GM19468 (cell line): ENCODE measurements around the gene AMH.

Experiments used
- ATAC-seq: cut with Tn5 transposase; IDR thresholded peaks from one replicate; pipeline ENCODE4 v1.9.1; 2021; ENCODE audit warnings: mild to moderate bottlenecking, moderate library complexity, moderate number of reproducible peaks; ENCODE audit not compliant: unreplicated experiment; ENCODE audit errors: extremely low read depth

AMH gene

DNA sequence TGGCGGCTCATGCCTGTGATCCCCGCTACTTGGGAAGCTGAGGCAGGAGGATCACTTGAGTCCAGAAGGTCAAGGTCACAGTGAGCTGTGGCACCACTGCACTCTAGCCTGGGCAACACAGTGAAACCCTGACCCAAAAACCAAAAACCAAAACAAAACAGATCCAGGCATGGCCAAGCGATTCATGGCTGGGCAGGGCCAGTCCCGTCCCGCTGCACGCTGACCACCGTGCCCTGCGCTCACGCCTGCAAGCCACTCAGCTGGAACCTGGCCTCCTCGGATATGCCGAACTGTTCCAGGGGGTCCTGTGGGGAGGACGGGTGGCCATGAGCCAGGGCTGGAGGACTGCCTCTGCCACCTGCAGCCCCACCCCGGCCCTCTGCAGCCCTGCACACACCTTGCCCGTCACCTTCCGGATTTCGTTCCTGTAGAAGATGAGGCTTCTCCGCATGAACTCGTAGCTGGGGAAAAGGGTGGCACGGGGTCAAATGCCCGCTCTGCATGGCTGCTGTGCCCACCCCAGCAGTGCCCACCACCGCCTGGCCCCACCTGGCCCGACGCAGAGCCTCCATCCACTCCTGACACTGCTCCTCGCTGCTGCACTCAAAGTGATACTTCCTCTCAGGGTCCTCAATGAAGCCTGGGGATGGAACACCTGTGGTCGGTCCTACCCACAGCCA lies 15.4 kb upstream of the AMH start:
- no peak for ATAC-seq

DNA sequence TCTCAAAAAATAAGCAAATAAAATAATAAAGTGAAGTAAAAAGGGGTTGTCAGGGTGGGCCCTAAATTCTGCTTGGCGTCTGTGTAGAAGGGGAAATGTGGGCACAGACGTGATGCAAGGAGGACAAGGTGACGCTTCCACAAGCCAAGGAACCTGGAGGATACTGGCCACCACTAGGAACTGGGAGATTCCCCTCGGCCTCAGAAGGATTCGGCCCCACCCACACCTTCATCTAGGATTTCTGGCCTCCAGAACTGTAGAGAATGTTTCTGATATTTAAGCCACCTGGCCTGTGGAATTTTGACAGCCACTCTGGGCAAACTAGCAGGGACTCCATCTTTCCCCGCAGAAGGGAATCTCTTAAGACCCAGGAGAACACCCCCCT lies 14.1 kb upstream of the AMH start:
- ATAC-seq = no peak

DNA sequence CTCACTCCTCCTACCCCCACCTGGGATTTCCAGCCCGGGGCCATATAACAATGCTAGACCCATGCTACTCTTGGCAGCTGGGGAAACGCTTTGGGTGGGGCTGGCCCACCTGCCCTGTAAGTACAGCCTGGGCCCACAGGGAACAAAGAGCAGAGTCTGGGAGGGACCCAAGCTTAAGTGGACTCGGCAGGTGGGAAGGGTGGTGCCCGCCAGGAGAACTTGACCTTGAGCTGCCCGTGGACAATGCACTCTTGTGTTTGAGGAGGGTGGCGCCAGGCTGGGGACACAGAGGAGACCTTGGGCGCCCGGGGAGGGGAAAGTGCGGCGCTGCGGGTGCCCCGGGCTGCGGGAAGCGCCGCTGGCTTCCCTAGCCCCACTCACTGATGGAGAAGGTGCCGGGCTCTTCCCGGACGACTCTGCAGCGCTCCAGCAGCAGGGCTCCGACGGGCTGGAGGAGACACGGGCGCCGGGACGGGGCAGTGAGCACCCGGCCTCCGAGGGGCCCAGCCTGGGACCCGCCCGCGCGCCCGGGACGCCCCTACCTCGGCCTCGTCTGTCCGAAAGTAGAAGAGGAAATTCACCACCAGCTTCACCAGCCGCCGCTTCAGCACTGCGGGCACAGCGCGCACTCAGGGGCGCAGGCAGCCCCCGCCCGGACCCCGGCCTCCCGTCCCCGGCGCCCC lies 13.6 kb upstream of the AMH start:
- no peak for ATAC-seq

DNA sequence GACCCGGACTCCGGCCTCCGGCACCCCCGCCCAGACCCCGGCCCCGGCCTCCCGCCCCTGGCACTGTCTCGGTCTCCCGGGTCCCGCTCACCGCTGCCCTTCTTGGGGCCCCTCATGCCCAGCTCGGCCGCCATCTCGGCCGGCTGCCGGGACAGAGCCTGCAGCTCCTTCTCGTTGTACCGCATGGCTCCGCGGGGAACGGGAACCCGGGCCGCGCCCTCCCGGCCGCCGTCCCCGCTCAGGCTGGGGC lies 13.1 kb upstream of the AMH start:
- no peak for ATAC-seq

DNA sequence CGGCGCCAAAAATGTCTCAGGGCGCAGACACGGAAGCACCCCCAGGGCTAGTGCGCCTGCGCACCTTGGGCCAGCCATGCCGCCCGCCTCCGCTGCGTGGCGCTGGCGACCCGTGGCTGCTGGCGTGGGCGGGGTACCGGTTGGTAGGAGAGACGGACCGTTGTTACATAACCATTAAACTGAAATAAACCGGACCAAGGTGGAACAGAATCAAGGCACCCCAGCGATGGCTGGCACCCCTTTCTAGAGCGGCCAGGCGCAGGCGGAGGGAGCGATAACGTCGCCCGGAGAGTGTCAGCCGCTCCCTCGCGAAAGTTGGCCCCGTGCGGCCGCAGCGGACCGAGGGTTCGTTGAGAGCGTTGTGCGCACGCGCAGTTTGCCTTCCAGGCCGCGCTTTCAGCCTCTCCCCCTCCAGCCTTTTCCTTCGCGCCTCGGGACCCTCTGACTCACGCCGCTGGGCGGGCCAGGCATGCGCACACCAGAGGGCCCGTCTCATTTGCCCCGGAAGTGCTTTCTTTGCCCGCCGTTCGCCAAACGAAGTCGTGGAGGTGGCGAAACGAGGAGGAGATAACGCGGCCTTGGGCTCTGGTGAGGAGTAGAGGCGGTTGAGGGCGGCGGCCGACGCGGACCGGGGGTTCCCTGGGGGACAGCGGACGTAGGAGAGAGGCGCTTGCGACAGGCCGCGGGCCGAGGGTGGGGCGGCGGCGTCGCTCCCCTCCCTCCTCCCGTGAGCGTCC lies 12.6 kb upstream of the AMH start, which contains the start of the genes PLEKHJ1 and SF3A2:
TSS of gene PLEKHJ1 (minus strand) at position 16 of the 737 bp plus-strand sequence. CDS start 81 bp downstream, outside the sequence.
TSS of gene SF3A2 (plus strand) at position 511 of the 737 bp plus-strand sequence. CDS start 6,595 bp downstream, outside the sequence.
- peak; percentile 50 for ATAC-seq

DNA sequence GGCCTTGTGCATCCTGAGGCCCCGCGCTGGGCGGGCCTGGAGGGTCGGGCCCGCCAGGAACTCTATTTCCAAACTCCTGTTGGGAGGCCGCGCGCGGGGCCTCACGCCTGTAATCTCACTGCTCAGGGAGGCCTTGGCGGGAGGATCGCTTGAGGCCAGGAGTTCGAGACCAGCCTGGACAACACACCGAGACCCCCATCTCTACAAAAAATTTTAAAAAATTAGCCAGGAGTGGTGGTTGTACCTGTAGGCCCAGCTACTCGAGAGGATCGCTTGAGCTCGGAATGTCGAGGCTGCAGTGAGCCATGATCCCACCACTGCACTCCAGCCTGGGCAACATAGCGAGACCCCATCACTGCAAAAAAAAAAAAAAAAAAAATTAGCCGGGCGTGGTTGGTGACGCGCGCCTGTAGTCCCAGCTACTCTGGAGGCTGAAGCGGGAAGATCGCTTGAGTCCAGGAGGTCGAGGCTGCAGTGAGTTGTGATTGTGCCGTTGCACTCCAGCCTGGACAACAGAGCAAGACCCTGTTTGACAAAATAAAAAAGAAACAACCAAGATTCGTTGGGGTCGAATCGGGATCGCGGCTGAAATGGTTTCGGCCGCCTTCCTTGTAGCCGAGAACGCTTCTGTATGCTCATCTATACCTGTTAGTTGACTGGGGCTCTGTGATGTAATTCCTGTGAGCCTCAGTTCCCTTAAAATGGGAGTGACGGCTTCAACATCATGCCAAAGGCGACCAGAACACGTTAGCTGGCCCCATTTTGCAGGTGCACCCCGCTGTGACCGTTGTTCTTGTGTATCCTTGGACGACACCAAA lies 11.9 kb upstream of the AMH start:
- ATAC-seq = no peak

DNA sequence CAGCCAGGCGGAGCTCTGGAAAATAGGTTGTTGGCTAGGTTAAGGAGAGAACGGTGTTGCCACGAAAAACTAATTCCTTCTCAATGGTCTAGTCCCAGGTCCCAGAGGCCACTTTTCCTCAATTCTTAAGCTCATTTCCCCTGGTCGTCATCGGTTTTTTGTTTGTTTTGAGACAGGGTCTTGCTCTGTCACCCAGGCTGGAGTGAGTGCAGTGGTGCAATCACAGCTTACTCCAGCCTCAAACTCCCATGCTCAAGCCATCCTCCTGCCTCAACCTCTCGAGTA lies 11.3 kb upstream of the AMH start:
- ATAC-seq = no peak

DNA sequence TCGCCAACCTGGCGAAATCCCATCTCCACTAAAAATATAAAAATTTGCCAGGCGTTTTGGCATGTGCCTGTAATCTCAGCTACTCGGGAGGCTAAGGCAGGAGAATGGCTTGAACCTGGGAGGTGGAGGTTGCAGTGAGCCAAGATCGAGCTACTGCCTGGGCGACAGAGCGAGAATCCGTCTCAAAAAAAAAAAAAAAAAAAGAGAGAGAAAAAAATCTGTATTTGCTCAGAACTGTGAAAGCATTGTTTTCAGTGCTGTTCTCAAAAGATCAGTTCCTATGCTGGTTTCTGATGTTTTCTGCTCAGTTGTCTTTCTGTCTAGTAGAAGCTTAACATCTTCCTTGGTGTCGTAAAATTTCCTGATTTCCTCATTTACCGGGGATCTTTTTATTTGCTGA lies 9.9 kb upstream of the AMH start:
- ATAC-seq = no peak

DNA sequence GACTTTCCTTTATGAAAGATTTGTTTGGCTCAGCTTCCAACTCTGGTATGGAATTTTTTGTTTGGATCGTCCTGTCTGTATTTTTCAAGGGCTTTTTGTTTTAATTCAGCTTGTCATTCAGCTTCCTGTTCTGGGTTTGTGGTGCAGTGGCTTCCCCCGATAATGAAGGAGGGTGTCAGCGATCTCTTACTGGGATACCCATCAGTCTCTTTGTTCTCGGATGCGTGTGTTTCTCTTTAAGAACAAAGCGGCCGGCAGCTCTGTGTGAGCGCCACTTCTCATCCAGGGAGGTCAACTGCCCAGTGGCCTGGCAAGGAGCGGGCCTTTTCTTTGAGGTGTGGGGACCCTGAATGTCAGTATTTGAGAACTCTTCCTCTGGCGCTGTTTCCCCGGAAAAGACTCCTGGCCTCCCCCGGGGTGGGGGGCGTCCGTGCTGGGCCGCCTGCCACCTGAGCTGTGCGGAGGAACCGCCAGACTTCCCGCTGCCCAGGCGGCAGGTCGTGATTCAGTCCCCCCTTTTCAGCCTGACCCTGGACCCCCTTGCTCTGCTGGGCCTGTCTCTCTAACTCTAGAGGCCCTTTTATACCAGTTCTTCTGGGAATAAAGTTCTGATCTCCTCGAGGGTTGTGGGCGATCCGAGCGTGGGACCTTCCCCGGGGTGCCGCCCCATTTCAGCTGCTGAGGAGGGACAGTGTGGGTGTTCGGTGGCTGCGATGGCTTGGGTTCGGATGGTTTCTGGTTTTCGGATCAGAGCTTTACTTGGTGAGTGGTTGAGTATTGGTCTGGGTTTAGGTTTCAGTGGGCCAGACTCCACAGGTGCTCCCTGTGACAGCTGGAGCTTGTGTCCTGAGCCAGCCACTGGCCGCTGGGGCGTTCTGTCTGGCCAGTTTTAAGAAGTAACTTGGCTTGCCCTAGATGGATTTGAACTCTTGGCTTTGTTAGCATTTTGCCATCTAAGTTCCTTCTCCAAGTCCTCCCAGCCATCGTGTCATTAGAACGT lies 9.1 kb upstream of the AMH start:
- no peak for ATAC-seq

DNA sequence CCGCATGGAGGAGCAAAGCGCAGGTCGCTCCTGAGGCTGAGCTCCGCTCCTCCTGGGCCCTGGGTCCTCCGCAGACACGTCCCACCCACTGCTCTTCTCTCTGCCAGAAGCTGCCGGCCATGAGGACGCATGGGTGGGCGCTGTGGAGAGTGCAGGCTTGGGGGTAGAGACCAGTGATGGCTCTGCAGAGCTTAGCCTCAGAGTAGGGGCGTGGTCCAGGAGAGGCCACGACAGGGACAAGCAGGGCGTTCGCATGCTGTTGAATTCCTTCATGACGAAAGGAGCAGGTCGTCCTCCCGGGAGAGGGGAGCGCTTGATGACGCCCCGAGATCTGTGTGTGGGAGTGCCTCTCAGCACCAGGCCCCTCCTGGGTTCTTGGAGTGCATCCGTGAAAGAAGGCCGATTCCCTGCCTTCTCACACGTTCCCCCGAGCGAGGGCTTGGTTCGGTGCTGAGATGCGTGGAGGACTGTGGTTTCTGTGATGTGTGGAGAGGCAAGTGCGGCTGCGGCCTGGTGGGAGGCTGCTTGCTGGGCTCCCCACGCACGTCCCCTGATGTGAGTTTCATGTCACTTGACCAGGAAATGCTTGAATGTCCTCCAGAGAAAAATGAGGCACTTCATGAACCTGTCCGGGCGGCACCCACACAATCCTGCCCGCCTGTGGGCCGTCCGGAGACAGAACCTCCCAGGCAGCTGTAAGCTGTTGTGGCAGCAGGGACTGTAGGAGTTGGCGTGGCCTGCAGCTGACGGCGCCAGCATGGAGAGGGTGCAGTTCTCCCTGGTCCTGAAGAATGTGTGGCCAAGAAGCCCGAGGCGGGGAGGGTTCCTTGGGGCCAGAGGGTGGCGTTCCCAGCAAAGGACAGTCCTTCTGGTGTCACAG lies 8.0 kb upstream of the AMH start:
- no peak for ATAC-seq

DNA sequence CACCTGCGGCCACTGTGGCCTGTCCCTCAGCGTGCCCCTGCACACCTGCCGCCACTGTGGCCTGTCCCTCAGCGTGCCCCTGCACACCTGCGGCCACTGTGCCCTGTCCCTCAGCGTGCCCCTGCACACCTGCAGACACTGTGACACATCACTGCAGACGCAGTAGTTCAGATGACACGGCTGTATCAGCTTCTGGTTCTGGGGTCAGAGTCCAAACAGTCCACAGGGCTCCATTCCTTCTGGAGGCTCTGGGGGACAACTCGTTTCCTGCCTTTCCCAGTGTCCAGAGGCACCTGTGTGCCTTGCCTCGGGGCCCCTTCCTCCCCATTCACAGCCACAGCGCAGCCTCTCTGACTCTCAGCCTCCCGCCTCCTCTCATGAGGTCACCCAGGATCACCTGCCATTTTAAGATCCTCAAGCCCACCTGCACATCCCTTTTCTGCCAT lies 7.0 kb upstream of the AMH start:
- no peak for ATAC-seq

DNA sequence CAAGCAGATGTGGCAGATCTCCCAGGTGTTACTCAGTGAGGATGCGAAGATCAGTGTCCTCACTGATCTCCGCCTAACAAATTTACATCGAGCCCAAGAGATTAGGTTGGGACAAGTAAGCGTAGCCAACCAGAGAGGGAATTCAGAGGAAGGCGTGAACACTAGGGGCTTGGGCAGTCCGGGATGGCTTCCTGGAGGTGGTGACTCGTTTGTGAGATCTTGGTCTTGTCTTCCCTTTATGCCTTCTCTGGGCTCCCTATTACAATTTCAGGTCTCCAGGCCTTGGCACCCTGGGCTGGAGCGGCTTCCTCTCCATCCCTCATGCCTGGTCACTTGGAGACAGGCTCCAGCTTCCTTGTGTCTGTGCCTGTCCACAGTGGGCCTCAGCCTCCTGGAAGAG lies 6.3 kb upstream of the AMH start:
- ATAC-seq = no peak

DNA sequence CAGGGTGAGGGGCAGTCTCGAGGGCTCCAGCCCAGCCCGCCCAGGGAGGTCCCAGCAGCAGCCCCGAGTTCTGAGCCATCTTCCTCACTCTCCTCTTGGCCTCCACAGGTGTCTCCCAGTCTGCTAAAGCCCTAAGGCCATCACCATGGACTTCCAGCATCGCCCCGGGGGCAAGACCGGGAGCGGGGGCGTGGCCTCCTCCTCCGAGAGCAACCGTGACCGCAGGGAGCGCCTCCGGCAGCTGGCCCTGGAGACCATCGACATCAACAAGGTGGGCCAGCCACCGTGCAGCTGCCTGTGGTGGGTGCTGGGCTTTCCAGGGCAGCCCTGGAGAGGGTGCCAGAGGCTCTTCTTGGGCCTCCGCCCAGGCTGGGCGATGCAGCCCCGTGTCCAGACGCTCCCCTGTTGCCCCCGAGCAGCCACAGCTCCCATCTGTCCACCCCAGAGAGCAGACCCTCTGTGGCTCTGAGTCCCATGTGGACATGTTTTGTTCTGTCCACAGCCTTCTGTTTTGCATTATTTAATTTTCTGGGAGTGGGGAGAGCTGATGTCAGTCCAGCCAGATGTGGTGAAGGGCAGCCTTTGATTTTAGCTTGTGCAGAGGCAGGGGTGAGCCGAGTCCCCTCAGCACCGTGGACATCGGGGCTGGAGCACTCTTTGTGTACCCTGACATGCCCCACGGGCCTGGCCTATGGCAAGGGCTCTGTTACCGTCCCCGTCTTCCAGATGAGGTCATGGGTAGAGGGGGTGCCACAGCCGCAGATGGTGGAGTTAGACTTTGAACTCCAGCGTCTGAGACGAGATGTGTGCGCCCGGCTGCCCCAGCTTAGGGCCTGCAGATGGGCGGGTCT lies 5.6 kb upstream of the AMH start:
- no peak for ATAC-seq

DNA sequence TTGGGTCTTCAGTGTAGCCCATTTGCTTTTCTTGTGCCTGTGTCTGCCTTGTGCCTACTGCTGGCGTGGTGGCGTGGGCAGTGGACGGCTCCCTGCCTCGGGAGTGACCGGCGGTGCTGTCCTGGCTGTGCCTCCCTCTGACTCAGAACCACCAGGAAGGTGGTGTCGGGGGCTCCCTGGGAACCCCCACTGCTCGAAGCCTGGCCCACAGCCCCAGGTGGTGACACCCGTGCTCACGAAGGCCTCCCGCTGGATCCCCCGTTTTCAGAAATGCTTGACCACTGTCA lies 5.1 kb upstream of the AMH start:
- ATAC-seq = no peak

DNA sequence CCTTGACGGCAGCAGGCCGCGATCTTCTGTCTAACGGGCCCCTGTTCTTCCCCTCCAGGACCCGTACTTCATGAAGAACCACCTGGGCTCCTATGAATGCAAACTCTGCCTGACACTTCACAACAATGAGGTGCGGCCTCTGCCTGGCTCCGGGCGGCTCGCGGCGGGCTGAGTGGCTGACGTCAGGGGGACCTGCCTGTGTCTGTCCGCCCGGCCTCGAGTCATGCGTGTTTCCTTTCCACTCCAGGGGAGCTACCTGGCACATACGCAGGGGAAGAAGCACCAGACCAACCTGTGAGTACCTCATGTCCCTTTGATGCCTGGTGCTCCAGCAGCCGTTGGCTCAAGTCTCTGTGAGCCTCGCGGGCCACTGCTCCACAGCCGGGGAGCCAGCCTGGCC lies 4.6 kb upstream of the AMH start:
- no peak for ATAC-seq

DNA sequence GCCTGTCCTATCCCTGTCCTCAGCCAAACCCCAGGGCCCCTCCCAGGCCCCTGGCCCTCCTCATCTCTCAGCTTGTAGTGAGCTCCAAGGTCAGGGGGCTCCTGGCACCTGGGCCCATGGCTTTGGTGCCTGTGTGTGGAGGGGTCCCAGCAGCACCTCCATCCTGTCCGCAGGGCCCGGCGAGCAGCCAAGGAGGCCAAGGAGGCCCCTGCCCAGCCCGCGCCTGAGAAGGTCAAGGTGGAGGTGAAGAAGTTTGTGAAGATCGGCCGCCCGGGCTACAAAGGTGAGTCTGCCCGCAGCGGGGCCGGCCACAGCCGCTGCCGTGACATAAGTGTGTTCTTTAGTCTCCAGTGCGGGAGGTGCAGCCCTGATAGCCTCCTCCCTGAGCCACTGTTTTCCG lies 3.9 kb upstream of the AMH start:
- no peak for ATAC-seq

DNA sequence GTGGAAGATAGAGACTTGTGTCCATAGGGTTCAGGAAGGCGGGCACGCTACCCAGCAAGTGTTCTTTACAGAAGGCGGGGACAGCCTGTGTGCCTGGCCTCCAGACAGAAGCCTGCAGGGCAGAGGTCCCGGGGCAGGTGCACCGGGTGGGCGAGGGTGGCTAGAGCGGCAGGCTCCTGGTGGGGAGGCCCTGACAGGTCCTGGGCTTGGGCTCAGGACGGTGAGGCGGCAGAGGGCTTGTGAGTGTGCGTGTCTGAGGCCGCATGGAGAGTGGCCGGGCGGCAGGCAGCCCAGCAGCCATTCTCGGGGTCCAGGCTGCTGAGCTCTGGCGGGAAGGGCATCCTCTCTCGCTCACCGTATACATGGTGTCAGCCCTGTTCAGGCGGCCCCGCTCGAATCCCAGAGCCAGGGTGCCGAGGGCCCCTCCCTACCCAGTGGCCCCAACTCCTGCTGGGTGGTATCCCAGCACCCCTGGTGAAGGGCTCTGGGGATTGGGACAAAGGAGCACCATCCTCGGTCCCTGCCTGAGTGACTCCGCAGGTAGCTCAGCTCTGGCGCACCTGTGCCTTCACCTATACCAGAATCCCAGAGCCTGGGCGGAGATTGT lies 3.0 kb upstream of the AMH start:
- ATAC-seq = no peak
